Vagina (tissue), 2 donors: ENCODE data around the gene MEF2A. TPM values are rescaled to one million over a fixed set of nuclear protein-coding genes. Genes with fewer than 3 reads are reported as not detected.

Source experiments
- DNase-seq, 2 donors: peaks; one replicate each; pipeline ENCODE4 v3.0.0-alpha.2; 2017; ENCODE audit errors: extremely low spot score in 2 of 2
- H3K27ac ChIP-seq: fragments of 200-600 bp; sonication (generic); one replicate; pipeline ENCODE4 v1.5.1; 2019
- H3K27me3 ChIP-seq: fragments of 200-600 bp; sonication (generic); one replicate; pipeline ENCODE4 v1.5.1; 2019
- H3K36me3 ChIP-seq, 2 donors: fragments of 200-600 bp; sonication (generic); one replicate each; pipeline ENCODE4 v1.5.1; 2017 to 2019
- H3K4me1 ChIP-seq: fragments of 200-600 bp; sonication (generic); one replicate; pipeline ENCODE4 v1.5.1; 2019
- H3K4me3 ChIP-seq, 2 donors: fragments of 200-600 bp; sonication (generic); 1 replicate in 1 of 2; 2 replicates in 1 of 2; pipeline ENCODE4 v1.5.1; 2016 to 2019
- H3K9me3 ChIP-seq: fragments of 200-600 bp; sonication (generic); one replicate; pipeline ENCODE4 v1.5.1; 2019
- CTCF ChIP-seq, 3 experiments: fragments of 450-650 bp in 2 of 3; fragments of 200-600 bp in 1 of 3; sonication (generic) in 1 of 3; IDR thresholded peaks; one replicate each; pipeline ENCODE4 v1.5.1; 2017 to 2019; ENCODE audit warnings: antibody characterized with exemption in 3 of 3, mild to moderate bottlenecking in 2 of 3, moderate library complexity in 2 of 3
- POLR2A ChIP-seq, 2 donors: fragments of 450-650 bp; IDR thresholded peaks; one replicate each; pipeline ENCODE4 v1.6.1; 2017; ENCODE audit warnings: antibody characterized with exemption in 2 of 2, mild to moderate bottlenecking in 2 of 2, moderate library complexity in 2 of 2
- POLR2AphosphoS5 ChIP-seq, 2 donors: sonication (generic); formaldehyde crosslinking; IDR thresholded peaks; one replicate each; pipeline ENCODE4 v1.9.0; 2017; ENCODE audit warnings: antibody characterized with exemption in 2 of 2, mild to moderate bottlenecking in 2 of 2, low read depth in 1 of 2; ENCODE audit not compliant: insufficient read depth in 1 of 2
- intact Hi-C: fragments of 100-400 bp; cut with DNase I; formaldehyde crosslinking; loops from one replicate; pipeline ENCODE4 v1.15.1; 2023
- total RNA-seq: library from RNA; depleted of rRNA; stranded (reverse); fragments of >200 nt; gene quantifications from one replicate; pipeline ENCODE4 v1.2.3, GENCODE V29; 2016

The MEF2A gene
- total RNA-seq, 1 donor from 2014 or later = 51.3 TPM

GRCh38 chr15:99616773-99617342 is 51.1 kb downstream of the MEF2A start:
- Histone ChIP-seq H3K9me3 (no peaks in the 10 kb centered on the region), H3K4me1 (peaks cover 61% of the 10 kb centered on the region), H3K36me3 (no peaks in the 10 kb centered on the region), H3K27me3 (no peaks in the 10 kb centered on the region), H3K4me3 (no peak overlapping the region), H3K27ac (no peak overlapping the region)
- intact Hi-C loops = no loop called here
- no peak for DNase-seq
- TF ChIP-seq POLR2AphosphoS5 (IDR thresholded peaks at IDR 0.05; ENCODE audit: insufficient read depth in 1 of 2, low read depth in 1 of 2) (no peak), CTCF (IDR thresholded peaks at IDR 0.05) (no peak), POLR2A (IDR thresholded peaks at IDR 0.05) (no peak)

- H3K4me3 ChIP-seq = no peak overlapping the region
- no peak overlapping the region for H3K27ac ChIP-seq
- H3K4me1 ChIP-seq = peaks cover 52% of the 10 kb centered on the region
- no peaks in the 10 kb centered on the region for H3K27me3 ChIP-seq
- no peaks in the 10 kb centered on the region for H3K36me3 ChIP-seq
- TF ChIP-seq POLR2AphosphoS5 (IDR thresholded peaks at IDR 0.05; ENCODE audit: insufficient read depth in 1 of 2, low read depth in 1 of 2) (no peak), CTCF (IDR thresholded peaks at IDR 0.05) (no peak), POLR2A (IDR thresholded peaks at IDR 0.05) (no peak)
- no peaks in the 10 kb centered on the region for H3K9me3 ChIP-seq
- no peak for DNase-seq
- intact Hi-C loops = no loop called here
Observed at GRCh38 chr15:99618941-99619411, 53.2 kb downstream of the MEF2A start.

- intact Hi-C loops = no loop called here
- no peak for TF ChIP-seq CTCF (IDR thresholded peaks at IDR 0.05)
- TF ChIP-seq POLR2AphosphoS5 (IDR thresholded peaks at IDR 0.05; ENCODE audit: insufficient read depth in 1 of 2, low read depth in 1 of 2) = no peak
- no peak for TF ChIP-seq POLR2A (IDR thresholded peaks at IDR 0.05)
- no peak for DNase-seq
Observed at GRCh38 chr15:99619712-99620111, 53.9 kb downstream of the MEF2A start.

GRCh38 chr15:99620178-99620577 is 54.4 kb downstream of the MEF2A start:
- no peak for DNase-seq
- H3K36me3 ChIP-seq = no peaks in the 10 kb centered on the region
- H3K27ac ChIP-seq = no peak overlapping the region
- H3K9me3 ChIP-seq = no peaks in the 10 kb centered on the region
- H3K4me3 ChIP-seq = no peak overlapping the region
- peaks cover 40% of the 10 kb centered on the region for H3K4me1 ChIP-seq
- H3K27me3 ChIP-seq = no peaks in the 10 kb centered on the region
- no peak for TF ChIP-seq CTCF (IDR thresholded peaks at IDR 0.05)
- TF ChIP-seq POLR2AphosphoS5 (IDR thresholded peaks at IDR 0.05; ENCODE audit: insufficient read depth in 1 of 2, low read depth in 1 of 2) = no peak
- TF ChIP-seq POLR2A (IDR thresholded peaks at IDR 0.05) = no peak
- intact Hi-C loops = no loop called here

More at GRCh38 chr15:99619712-99620111, 53.9 kb downstream of the MEF2A start:
- Histone ChIP-seq H3K9me3 (no peaks in the 10 kb centered on the region), H3K27ac (no peak overlapping the region), H3K4me3 (no peak overlapping the region), H3K36me3 (no peaks in the 10 kb centered on the region), H3K27me3 (no peaks in the 10 kb centered on the region), H3K4me1 (peaks cover 45% of the 10 kb centered on the region)

- intact Hi-C loops = no loop called here
- H3K27ac ChIP-seq = no peak overlapping the region
- no peaks in the 10 kb centered on the region for H3K36me3 ChIP-seq
- H3K4me1 ChIP-seq = peaks cover 27% of the 10 kb centered on the region
- H3K27me3 ChIP-seq = no peaks in the 10 kb centered on the region
- DNase-seq = no peak
- H3K9me3 ChIP-seq = no peaks in the 10 kb centered on the region
- TF ChIP-seq POLR2A (IDR thresholded peaks at IDR 0.05) (no peak), POLR2AphosphoS5 (IDR thresholded peaks at IDR 0.05; ENCODE audit: insufficient read depth in 1 of 2, low read depth in 1 of 2) (no peak), CTCF (IDR thresholded peaks at IDR 0.05) (no peak)
- no peak overlapping the region for H3K4me3 ChIP-seq
Observed at GRCh38 chr15:99621767-99622166, 56.0 kb downstream of the MEF2A start.
